GM18870 (cell line): ENCODE results near the gene TOX4.
"Not testable (repeated sequence)": the region's sequence is repeated elsewhere in the genome, so short reads cannot be mapped to it uniquely, and the experiment has no call there.

Source experiments
- ATAC-seq: cut with Tn5 transposase; IDR thresholded peaks from one replicate; pipeline ENCODE4 v1.9.1; 2021; ENCODE audit warnings: moderate library complexity; ENCODE audit not compliant: unreplicated experiment

The TOX4 gene

DNA sequence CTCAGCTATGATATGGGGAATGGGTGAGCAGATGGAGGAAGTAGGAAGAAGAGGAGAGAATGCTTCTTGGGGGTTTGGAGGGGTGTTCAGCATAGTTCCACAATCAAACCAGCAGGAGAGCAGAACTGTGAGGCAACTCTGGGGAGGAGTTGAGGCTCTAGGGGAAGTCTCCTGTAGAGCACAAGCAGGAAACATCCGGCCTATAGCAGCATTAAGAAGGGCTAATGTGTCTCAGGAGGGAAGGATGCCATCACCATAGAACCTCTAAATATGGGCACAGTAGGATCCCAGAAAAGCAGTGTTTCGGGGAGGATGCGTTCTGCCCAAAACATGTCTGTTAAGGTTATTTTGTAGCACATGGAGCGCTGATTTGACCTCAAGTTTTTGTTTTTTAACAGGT lies 57.6 kb downstream of the TOX4 start:
- ATAC-seq = no peak

DNA sequence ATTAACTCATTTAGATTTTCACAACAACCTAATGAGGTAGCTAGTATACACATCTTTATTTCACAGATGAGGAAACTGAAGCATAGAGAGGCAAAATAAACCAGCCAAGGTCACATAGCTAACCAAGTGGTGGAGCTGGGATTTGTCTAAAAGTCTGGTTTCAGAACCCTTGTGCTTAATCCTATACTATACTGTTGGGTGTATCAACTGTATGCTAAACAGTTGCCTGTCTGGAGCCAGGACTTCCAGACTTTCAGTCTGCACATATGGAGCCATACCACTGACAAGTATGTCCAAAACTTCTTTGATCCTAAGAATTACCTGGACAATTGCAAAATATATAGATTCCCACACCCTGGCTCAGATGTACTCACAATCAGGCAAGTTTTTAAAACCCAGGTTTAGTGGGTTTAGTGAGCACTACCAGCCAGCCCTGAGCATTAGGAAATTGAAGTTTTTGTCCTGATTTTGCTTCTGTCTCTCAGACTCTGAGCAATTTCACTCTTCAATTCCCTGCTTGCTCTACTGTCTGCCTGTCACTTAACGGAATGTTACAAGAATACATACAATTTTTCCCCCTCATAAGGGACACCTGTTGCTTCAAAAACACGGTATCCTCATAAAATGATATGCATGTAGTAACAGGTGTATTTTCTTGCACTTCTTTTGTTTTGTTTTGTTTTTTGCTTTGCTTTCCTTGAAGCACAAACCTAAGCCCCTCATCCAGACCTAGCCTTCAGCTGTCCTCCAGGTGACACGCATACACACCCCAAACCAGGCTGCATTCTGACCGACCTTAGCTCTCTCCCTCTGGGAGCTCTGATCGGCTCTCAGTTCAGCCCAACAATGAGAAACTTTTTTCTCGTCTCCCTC lies 58.8 kb downstream of the TOX4 start:
- no peak for ATAC-seq

DNA sequence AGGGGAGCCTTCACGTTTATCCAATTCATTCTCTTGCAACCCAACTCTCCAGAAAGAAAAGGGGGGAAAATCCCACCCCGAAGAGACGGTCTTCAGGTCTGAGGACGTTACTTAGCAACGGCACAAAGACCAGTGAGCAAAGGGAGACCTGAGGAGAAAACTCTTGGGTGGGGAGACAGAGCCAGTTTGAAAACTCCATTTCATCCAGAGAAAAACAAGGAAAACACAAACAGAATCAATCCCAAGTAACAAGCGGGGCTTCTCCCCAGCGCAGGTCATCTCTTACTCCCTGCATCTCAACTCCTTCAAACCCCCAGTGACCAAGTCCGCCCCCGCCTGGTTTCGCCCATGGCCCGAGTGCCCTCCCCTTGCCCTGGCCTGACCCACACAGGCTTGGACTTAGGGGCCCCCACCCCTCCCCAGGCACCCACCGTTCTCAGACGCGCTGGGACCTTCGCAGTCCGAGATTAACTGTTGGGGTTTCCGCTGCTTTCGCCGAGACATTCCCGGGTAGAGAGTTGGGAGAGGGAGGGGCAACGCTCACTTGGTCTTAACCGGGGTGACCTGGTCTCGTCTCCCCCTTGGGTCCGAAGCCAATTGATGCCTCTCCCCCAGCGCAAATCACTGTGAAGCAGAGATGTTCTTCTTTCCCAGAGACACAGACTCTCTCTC lies 59.6 kb downstream of the TOX4 start:
- ATAC-seq = no peak

DNA sequence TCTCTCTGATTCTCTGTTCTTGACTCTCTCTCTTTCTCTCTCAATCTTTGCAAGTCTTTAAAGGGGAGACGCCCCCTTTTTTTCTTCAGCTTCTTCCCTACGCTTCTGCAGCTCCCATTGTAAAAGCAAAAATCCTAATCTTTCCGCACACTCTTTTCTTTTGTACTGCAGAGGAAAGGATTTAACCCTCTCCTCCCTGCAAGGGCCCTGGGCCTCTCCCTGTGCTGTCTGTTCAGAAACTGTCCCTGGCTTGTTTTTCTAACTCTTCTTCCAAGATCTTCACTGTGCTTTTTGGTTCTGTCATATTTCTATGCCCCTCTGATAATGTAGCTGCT lies 60.1 kb downstream of the TOX4 start:
- no peak for ATAC-seq

DNA sequence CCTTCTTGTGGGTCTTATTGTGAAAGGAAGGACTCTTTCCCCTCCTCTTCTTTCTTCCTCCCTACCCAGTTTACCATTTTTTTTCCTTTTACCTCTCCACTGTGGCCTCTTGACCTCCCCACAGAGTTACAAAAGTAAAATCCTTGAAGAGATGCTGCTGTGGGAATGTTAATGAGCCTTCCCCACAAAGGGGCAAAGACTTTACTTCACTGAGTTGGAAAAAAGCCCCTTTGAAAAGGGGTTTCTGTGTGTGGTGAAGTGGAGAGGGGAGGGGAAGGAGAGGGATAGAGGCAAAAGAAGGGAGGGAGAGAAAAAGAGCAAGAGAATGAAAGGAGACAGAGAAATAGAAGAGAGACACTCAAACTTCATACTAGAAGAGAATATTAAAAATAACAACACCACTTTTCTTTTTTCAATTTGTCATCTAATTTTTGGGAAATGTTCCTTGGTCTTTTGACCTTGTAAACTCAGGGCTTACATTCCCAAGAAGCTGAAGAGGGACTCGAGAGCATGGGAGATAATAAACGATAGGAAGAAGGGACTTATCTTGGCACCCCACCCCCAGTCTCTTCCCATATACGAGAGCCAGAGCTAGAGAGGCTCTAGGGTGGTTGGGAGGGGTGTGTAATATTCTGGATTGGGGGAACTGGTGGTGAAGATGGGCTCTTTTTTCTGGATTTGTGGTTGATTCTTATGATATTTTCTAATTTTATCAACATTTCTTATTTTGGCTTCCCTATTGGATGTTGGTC lies 62.4 kb downstream of the TOX4 start:
- no peak for ATAC-seq

DNA sequence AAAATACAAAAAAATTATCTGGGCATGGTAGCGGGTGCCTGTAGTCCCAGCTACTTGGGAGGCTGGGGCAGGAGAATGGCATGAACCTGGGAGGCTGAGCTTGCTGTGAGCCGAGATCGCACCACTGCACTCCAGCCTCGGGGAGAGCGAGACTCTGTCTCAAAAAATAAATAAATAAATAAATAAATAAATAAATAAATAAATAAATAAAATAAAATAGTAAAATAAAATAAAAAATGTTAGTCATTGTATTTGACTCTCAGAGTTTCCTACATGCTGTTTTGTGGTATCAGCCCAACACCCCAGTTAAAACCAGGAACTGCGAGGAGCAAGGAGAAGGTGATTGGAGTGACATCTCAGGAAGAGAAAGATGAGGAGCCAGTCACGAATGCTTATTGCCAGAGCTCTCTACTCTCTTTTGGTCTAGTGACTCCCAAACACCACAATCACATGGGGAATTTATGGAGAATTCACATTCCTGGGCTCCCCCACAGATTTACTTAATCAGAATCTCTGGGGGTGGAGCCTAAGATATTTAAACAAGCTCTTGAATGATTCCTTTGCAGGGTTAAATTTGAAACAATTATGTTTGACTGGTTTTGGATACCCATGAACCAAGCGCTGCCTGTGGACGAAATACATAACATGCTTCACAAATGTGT lies 64.5 kb downstream of the TOX4 start:
- no peak for ATAC-seq

DNA sequence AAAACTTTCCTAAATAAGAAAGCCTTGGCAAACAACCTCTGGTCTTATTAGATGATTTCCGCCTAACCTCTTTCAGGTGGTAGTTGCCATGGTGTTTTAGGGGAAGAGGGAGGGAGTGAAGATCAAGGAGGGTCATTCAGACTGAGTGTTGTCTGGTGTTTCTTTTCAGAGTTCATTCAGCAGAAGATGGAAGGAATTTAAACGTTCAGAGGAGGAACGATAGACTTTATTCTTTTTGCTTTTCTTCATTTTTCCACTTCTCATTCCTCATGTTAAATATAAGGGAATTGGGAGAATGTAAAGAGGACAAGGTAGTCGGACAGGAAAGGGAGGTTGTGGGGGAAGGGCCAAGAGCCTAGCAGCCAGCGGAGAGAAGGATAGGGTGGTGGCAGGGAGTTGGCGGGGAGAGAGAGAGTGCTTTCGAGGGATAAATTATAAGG lies 66.5 kb downstream of the TOX4 start:
- ATAC-seq = no peak

DNA sequence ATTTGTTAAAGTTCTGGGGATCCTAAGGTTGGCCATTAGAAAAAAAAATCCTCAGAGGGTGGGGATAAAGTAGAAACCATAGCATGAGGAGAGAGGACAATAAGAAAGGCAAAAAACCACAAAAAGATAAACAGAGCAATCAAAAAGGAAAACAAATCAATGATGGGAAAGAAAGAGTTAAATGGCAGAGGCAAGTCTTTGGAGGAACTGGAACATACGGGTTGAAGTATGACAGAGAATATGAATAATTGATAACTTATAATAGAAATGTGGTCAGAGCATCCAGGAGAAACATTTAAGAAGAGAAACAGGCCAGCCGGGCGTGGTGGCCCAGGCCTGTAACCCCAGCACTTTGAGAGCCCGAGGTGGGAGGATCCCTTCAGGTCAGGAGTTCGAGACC lies 67.0 kb downstream of the TOX4 start:
- no peak for ATAC-seq

DNA sequence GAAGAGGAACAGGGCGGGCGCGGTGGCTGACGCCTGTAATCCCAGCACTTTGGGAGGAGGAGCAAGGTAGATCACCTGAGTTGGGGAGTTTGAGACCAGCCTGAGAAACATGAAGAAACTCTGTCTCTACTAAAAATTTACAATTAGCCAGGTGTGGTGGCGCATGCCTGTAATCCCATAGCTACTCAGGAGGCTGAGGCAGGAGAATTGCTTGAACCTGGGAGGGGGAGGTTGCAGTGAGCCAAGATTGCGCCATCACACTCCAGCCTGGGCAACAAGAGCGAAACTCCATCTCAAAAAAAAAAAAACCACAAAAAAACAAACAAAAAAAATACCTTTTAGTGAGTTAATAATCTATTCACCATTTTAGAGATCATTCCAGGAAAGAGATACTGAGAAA lies 67.6 kb downstream of the TOX4 start:
- not testable (repeated sequence) for ATAC-seq
